Panc1 (cell line): ENCODE results near the gene GRIP1.

Experiments
- CTCF ChIP-seq: fragments of 450-650 bp; IDR thresholded peaks from 2 replicates; pipeline ENCODE4 v1.5.1; 2017; ENCODE audit warnings: mild to moderate bottlenecking
- POLR2AphosphoS5 ChIP-seq: IDR thresholded peaks from 2 replicates; pipeline ENCODE4 v1.6.1; 2012; ENCODE audit warnings: mild to moderate bottlenecking, low read depth, low read length, moderate library complexity
- SIN3A ChIP-seq: IDR thresholded peaks from 2 replicates; pipeline ENCODE4 v1.6.1; 2012; ENCODE audit warnings: low read depth, mild to moderate bottlenecking, low read length, moderate library complexity, borderline replicate concordance; ENCODE audit not compliant: insufficient read depth
- TCF7L2 ChIP-seq: IDR thresholded peaks from 2 replicates; pipeline ENCODE4 v1.6.1; 2011; ENCODE audit warnings: mild to moderate bottlenecking, low read depth, low read length, inconsistent platforms
- TF ChIP-seq, protein P1 (sequence below), 2 experiments: IDR thresholded peaks; 2 replicates each; pipeline ENCODE4 v1.6.1; 2011 to 2012; ENCODE audit warnings: low read depth in 2 of 2, control low read depth in 1 of 2, low read length in 1 of 2, mild to moderate bottlenecking in 1 of 2, moderate library complexity in 1 of 2; ENCODE audit not compliant: insufficient read depth in 1 of 2

DNA sequence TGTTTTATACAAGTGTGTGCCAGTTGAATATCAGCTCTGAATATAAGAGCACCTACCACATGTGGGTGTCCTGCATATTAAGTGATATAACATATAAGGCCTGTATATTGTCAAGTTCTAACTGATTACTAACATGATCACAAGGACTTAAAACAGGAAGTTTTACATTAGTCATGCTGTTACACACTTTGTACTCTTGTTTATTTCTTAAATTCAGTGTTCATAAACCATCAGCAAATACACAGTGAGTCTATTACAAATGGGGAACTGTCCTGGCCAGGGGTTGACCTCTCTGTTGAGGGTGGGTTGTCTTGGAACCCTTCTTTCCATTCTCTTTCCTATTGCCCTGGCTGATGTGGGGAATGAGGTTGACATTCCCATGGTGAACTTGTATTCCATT is 357.4 kb downstream of the GRIP1 start:
- no peak for TF ChIP-seq CTCF
- no peak for TF ChIP-seq POLR2AphosphoS5
- TF ChIP-seq, protein P1, sequence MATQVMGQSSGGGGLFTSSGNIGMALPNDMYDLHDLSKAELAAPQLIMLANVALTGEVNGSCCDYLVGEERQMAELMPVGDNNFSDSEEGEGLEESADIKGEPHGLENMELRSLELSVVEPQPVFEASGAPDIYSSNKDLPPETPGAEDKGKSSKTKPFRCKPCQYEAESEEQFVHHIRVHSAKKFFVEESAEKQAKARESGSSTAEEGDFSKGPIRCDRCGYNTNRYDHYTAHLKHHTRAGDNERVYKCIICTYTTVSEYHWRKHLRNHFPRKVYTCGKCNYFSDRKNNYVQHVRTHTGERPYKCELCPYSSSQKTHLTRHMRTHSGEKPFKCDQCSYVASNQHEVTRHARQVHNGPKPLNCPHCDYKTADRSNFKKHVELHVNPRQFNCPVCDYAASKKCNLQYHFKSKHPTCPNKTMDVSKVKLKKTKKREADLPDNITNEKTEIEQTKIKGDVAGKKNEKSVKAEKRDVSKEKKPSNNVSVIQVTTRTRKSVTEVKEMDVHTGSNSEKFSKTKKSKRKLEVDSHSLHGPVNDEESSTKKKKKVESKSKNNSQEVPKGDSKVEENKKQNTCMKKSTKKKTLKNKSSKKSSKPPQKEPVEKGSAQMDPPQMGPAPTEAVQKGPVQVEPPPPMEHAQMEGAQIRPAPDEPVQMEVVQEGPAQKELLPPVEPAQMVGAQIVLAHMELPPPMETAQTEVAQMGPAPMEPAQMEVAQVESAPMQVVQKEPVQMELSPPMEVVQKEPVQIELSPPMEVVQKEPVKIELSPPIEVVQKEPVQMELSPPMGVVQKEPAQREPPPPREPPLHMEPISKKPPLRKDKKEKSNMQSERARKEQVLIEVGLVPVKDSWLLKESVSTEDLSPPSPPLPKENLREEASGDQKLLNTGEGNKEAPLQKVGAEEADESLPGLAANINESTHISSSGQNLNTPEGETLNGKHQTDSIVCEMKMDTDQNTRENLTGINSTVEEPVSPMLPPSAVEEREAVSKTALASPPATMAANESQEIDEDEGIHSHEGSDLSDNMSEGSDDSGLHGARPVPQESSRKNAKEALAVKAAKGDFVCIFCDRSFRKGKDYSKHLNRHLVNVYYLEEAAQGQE (IDR thresholded peaks at IDR 0.05; ENCODE audit: insufficient read depth in 1 of 2, low read depth in 2 of 2, low read length in 1 of 2): no peak
- no peak for TF ChIP-seq SIN3A
- no peak for TF ChIP-seq TCF7L2
